Pancreas (tissue), 10 donors: ENCODE measurements around the gene PSMG3. TPM values are rescaled to one million over a fixed set of nuclear protein-coding genes. Genes with fewer than 3 reads are reported as not detected.

ENCODE experiments used
- ATAC-seq, 4 donors: fragments of 200-7000 bp; cut with Tn5 transposase; one replicate each; pipeline versions ENCODE4 v1.8.0 to v1.9.1; 2020; ENCODE audit warnings: mild to moderate bottlenecking in 4 of 4, moderate library complexity in 4 of 4
- DNase-seq, 6 donors: peaks; one replicate each; pipeline ENCODE4 v3.0.0-alpha.2; 2020
- FAIRE-seq: peaks from 2 replicates; lab custom pipeline; 2012; peaks lifted over from hg19 to GRCh38; lab: Jason Lieb, UNC
- H3K27ac ChIP-seq, 4 donors: fragments of 200-600 bp; sonication (generic); 1 replicate in 3 of 4; 2 replicates in 1 of 4; pipeline versions ENCODE4 v1.5.0 to v1.8.0; 2020
- H3K27me3 ChIP-seq, 4 donors: fragments of 200-600 bp; one replicate each; pipeline ENCODE4 v1.8.0; 2021
- H3K36me3 ChIP-seq, 3 donors: fragments of 200-600 bp; sonication (generic) in 1 of 3; one replicate each; pipeline versions ENCODE4 v1.5.0 to v1.8.0; 2020 to 2021
- H3K4me1 ChIP-seq, 3 donors: fragments of 200-600 bp; one replicate each; pipeline ENCODE4 v1.8.0; 2021
- H3K4me3 ChIP-seq, 4 donors: fragments of 200-600 bp; sonication (generic) in 2 of 4; one replicate each; pipeline versions ENCODE4 v1.5.0 to v1.8.0; 2020 to 2021
- H3K9me3 ChIP-seq, 4 donors: fragments of 200-600 bp; one replicate each; pipeline ENCODE4 v1.8.0; 2021
- CTCF ChIP-seq, 4 donors: fragments of 200-600 bp; sonication (generic) in 3 of 4; IDR thresholded peaks; one replicate each; pipeline versions ENCODE4 v1.5.0 to v1.8.0; 2021; ENCODE audit warnings: antibody characterized with exemption in 4 of 4
- WGBS, 2 donors: extraction: QIAGEN DNeasy Blood & Tissue Kit; methylation state at CpG; one replicate each; pipeline ENCODE4 v1.1.7; 2013; 5-methylcytosine and 5-hydroxymethylcytosine counted together
- intact Hi-C, 3 donors: fragments of 100-400 bp; cut with DNase I; formaldehyde crosslinking; loops; one replicate each; pipeline versions ENCODE4 v1.11.1 to v1.14.2; 2022
- polyA plus RNA-seq, 2 donors: library from polyadenylated mRNA; stranded (reverse); fragments of 200-250 nt; gene quantifications; one replicate each; pipeline ENCODE4 v1.2.3, GENCODE V29; 2013
- total RNA-seq, 6 donors: library from RNA; stranded (reverse); fragmentation: NEBNext Ultra II Directional in 4 of 6; extraction: Animal tissue kit (Norgen Biotek cat#: 25700) in 4 of 6; gene quantifications; one replicate each; pipeline versions ENCODE4 v1.2.1 to v1.2.4, GENCODE V29; 2021 to 2023
- donor health status: healthy with polysubstance abuse.
- donor health status: DM: no; HTN: no; CAD: no; lungs with moderate emphysema.
- donor health status: DM: no; HTN: no; CAD: no.
- donor health status: control.
- donor health status: control.
- donor health status: Bipolar disorder and iron deficiency.
- donor health status: DM: yes; HTN: yes; CAD: no.
- donor health status: DM: no; HTN: no; CAD: no.
- donor health status: DM: no; HTN: no; CAD: no.
- donor health status: DM: yes; HTN: yes; CAD: no.

Gene PSMG3, protein sequence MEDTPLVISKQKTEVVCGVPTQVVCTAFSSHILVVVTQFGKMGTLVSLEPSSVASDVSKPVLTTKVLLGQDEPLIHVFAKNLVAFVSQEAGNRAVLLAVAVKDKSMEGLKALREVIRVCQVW
- total RNA-seq (10 to 100 TPM in 4 of 6 donors, 1 to 10 TPM in 2; 6.7 to 12.0 (median 11.0) TPM), polyA plus RNA-seq (10 to 100 TPM; 45.6 to 46.1 TPM)

DNA sequence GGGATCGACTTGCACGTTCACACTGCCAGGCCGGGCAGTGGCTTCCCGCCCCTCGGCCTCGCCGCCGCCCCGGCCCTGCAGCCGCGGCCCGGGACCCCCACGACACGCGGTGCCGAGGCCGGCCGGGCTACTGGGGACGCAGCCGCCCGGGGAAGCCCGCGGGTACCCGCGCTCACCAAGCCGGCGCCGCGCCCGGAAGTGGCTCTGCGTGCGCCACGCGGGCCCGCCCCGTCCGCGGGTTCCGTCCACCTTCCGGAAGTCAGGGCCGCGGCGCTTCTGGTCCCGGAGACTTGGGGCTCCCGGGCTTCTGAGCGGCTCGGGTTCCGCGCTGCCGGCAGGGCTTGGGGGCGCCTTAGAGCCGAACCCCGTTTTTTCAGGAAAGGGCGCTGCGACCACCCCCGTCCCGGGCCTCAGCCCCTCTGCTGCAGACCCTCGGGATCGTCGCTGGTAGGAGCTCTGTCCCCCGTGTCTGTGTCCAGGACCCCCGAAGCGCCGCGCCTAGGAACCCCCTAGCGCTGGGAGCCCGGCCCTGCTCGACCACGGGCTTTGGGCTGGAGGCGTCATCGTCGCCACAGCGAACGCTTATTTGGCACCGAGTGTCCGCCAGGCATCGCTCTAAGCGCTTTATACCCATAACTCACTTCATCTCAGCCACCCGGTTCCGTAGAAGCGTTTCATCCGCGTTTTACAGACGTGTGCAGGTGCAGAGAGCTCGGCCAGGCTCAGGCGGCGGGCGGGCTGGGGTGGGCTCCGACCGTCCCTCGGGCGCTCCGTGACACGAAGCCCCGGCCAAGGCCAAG lies at the start of gene PSMG3:
TSS of gene PSMG3 (minus strand) at position 200 of the 800 bp plus-strand sequence. CDS start 693 bp downstream, outside the sequence.
- peaks cover 10 to 23% (median 11%) of the 10 kb centered on the region in 3 donors for H3K4me1 ChIP-seq
- H3K27me3 ChIP-seq = no peaks in the 10 kb centered on the region
- intact Hi-C loops = no loop called here
- no peak for FAIRE-seq
- peak; percentile 97 to 99 (median 98) for ATAC-seq
- peak within 1 kb of the TSS; percentile 69 to 97 (median 91) for H3K4me3 ChIP-seq
- WGBS, 2 donors = 0% methylated on average over 45 to 95 of the region's 95 CpGs
- peak within 1 kb of the TSS; percentile 71 to 89 (median 84) for H3K27ac ChIP-seq
- no peaks in the 10 kb centered on the region for H3K9me3 ChIP-seq
- no peaks in the 10 kb centered on the region for H3K36me3 ChIP-seq
- TF ChIP-seq CTCF (IDR thresholded peaks at IDR 0.05) = no peak
- DNase-seq = peak; percentile 82 to 97 (median 88)

- Histone ChIP-seq H3K36me3 (no peaks in the 10 kb centered on the region), H3K4me3 (no peak overlapping the region), H3K4me1 (no peaks in the 10 kb centered on the region), H3K27me3 (no peaks in the 10 kb centered on the region), H3K9me3 (no peaks in the 10 kb centered on the region), H3K27ac (no peak overlapping the region)
- WGBS, 2 donors = 74 to 91% methylated on average over 3 of the region's 3 CpGs
- no peak for TF ChIP-seq CTCF (IDR thresholded peaks at IDR 0.05)
- FAIRE-seq (no peak), DNase-seq (no peak), ATAC-seq (no peak)
- intact Hi-C loops = no loop called here
These were observed 48.6 kb upstream of the PSMG3 start for GRCh38 chr7:1618475-1618874.

- WGBS, 2 donors = 37 to 47% methylated on average over 8 of the region's 8 CpGs
- Histone ChIP-seq H3K4me1 (no peaks in the 10 kb centered on the region), H3K27me3 (no peaks in the 10 kb centered on the region), H3K9me3 (no peaks in the 10 kb centered on the region), H3K4me3 (no peak overlapping the region), H3K36me3 (no peaks in the 10 kb centered on the region), H3K27ac (no peak overlapping the region)
- DNase-seq (no peak), FAIRE-seq (no peak), ATAC-seq (no peak)
- no peak for TF ChIP-seq CTCF (IDR thresholded peaks at IDR 0.05)
- intact Hi-C loops = no loop called here
These were observed 48.1 kb upstream of the PSMG3 start for GRCh38 chr7:1617957-1618356.

DNA sequence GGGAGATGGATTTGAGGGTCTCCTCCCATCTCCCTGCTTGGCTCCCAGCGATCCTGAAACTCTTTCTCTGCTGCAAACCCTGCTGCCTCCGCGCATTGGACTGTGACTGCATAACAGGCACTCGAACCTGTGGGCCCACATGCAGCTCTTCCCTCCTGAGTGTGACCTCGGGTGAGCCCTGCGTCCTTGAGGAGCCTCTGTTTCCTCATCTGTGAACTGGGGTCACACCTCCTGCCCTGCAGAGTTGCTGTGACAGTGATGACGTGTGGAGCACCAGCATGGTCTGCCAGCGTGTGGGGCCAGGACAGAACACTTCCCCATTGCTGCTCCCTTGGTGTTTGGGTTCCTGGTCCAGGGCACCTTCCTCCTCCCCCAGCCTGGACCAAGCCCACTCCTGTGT lies 46.9 kb upstream of the PSMG3 start:
- H3K9me3 ChIP-seq = no peaks in the 10 kb centered on the region
- no peak for ATAC-seq
- DNase-seq = no peak
- no peak overlapping the region for H3K27ac ChIP-seq
- no peaks in the 10 kb centered on the region for H3K4me1 ChIP-seq
- no peak overlapping the region for H3K4me3 ChIP-seq
- H3K36me3 ChIP-seq = no peaks in the 10 kb centered on the region
- no peak for TF ChIP-seq CTCF (IDR thresholded peaks at IDR 0.05)
- intact Hi-C loops = no loop called here
- 84 to 85% methylated on average over 8 of the region's 8 CpGs for WGBS, 2 donors
- FAIRE-seq = no peak
- H3K27me3 ChIP-seq = no peaks in the 10 kb centered on the region
